NCI-H774 (cell line): ENCODE data around the gene KCND2.

Experiments used
- DNase-seq: peaks from one replicate; lab custom pipeline; 2025; lab: John Stamatoyannopoulos, UW

KCND2 gene

DNA sequence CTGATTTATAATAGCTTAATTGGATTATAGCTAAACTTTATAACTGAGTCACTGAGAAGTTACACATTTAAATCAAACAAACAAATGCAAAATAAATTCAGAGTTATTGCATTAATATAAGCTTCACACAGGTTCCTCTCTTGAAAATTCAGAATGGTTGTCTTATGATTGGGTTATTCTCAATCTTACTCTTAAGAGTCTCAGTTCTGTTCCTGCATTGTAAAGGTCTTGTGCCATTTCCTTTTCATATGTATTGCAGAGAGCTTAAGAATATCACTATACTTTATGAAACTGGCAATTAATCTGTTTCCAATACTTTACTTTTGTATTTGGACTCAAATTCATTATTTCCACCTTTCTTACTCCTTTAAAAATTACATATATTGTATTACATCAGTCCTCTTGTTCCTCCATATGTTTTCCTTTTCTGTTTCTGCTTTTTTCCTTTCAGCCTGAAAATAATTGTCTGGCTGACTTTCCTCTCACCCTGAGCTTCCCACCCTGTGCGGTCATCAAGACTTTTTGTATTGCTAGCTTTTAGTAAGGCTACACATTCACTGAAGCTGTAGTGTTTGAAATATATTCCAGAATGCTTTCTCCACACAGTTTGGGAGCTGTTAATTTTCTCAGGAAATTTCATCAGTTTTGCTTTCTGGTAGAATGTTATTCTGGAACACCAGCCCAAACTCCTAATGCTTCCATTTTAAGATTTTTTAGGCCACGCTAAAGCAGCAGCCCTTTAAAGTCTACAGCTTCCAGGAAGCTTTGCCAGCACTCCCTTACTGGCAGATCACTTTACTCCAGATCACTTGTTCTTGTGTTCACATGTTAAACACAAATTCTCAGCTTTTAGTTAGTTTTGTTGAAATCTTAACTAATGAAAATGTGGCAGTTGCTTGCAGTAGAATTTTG is 139.4 kb downstream of the KCND2 start:
- no peak for DNase-seq

DNA sequence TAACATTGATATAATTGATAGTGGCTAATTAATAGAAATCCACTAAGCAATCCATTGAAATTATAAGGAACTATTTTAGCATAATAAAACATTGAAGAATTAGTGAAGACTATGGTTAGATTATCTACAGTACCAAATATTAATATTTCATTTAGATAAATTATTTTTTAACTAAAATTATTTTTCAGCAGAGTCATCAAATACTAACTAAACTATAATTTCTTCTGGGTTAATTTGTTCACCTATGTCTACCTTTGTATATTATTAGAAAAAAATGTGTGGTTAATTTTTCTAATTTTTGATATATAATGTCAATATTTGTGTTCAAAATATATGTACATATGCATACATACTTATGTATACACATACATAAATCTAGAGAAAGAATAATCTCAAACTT is 140.2 kb downstream of the KCND2 start:
- no peak for DNase-seq

DNA sequence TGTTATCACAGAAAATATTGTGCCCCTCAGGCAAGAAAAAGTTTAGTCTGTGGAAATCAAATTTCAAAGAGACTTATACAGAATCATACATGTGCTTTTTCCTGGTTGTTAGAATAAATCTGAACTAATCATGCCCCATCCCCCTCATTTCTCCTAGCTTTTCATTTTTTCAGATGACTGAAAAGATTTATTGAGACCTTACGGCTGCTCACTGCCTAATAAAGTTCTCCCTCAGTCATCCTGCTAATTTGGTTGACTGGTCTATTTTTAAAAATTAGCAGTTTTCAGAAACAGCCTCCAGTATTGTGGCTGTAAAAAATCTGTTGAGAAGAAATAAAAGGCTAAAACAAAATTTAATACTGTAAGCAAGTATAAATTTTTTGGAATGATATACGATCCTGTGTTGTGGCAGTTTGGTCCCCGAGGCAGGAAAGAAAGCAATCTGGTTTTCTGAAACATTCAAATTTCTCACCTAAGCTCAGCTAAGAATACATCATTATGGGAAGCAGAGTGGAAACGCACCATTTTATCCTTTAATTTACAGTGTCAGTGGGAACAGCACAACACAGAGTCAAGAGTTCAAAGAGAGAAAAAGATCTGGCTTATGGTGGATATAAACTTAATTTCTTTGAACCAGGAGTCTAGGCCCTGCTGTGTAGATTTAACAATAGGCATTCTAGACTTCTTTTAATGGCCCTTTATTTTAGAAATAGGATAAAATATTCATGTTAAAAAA is 144.4 kb downstream of the KCND2 start:
- DNase-seq: no peak

DNA sequence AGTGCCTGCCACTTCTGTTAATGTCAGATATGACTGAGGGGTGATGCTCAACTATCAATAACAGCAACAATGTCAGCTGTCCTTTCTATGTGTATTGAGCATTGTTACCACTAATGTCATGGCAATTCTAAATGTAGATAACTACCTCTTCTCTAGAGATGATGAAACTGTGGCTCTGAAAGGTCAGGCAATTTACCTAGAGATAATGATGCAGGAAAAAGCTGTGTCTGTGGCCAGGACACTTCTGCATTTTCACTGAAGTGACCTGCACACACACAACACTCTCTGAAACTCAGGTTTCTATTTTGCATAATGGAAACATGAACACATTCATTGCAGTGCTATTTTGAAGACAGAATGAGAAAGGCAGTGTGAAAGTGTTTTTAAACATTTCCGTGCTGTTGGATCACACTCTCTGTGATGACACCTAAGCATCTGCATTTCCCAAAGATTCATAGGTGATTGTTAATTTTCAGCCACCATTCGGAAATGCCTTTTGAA is 148.2 kb downstream of the KCND2 start:
- no peak for DNase-seq

GRCh38 chr7:120431016-120431415 is 158.0 kb downstream of the KCND2 start:
- DNase-seq: no peak

DNA sequence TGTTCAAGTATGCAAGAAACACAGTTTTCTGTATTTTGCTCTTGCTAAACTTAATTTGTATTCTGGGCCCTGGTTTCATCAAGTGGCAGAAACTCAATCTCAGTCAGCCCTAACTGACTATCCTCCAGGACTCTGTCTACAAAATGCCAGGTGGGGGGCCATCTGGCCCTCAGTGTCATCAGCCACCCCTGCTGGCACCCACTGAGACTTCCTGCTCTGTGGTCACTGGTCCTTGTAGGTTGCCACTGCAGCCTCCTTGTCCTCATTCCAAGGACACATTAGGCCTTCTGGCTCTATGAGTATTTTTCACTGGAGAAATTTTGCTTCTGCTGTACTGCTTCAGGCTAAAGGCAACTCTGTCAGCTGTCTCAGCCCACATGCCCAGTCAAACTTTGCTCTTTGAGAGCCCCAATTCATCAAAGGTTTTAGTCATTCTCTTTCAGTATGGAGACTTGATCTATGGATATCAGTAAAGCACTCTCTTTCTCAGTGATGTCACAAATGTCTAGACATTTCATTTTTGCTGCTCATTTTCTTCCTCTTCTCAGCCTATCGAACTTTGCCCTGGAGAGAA is 163.6 kb downstream of the KCND2 start:
- no peak for DNase-seq

- DNase-seq: no peak
Measured at GRCh38 chr7:120441850-120442249, 168.9 kb downstream of the KCND2 start.

DNA sequence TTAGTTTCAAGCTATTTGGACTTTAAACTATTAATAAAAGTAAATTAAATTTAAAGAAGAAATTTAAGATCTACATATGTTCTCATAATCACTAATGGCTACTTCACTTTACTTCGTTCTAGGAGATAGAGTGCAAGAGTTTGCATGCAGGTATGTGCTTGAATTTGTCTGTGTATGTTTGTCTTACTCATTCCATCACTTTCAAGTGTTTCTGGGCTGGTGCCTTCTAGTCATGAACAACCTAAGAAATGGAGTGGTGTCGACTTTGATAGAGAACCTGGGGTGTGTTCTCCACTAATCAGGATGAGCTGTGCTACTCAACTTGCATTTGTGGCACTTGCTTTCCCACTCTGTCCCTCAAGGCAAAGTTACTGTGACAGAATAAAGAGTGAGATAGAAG is 169.9 kb downstream of the KCND2 start:
- DNase-seq: no peak

- DNase-seq: no peak
Measured at GRCh38 chr7:120444650-120445049, 171.7 kb downstream of the KCND2 start.

- DNase-seq: no peak
Measured at GRCh38 chr7:120445276-120445675, 172.3 kb downstream of the KCND2 start.

GRCh38 chr7:120452665-120453064 is 179.7 kb downstream of the KCND2 start:
- no peak for DNase-seq

- DNase-seq: no peak
Measured at GRCh38 chr7:120456699-120457098, 183.7 kb downstream of the KCND2 start.

DNA sequence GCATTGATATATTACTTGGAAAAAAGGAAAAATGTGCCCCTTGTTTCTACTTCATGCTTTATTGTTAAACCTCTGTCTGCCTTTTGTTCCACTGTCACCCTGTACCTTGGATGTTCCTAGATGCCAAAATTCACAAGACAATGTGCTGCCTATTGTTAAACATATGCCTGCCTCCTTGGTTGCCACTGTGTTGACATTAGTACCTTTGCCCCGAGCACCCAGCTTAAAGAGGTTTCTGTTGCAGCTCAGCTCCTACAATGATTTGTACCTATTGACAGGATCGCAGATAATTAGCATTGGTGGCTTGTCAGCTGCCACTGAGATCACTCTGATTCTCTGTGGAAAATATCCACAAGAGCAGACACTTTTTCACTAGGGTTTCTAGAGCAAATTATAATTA is 188.0 kb downstream of the KCND2 start:
- DNase-seq: no peak

DNA sequence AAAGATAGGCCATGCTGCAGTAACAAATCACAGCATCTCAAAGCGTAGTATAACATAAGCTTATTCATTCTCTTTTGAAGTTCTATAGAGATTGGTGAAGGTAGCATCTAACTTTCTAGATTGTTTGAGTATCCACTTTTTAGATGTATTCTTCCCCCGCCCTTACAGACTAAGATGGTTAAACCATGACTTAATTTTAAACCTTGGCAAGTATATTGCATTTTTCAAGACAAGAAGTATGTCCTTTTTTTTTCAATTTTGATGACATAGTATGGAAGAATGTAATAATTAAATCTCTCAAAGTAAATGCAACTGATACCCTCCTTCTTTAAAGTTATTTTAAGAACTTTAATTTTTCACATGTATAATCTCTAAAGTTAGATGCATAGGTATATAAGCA is 190.0 kb downstream of the KCND2 start:
- DNase-seq: no peak

DNA sequence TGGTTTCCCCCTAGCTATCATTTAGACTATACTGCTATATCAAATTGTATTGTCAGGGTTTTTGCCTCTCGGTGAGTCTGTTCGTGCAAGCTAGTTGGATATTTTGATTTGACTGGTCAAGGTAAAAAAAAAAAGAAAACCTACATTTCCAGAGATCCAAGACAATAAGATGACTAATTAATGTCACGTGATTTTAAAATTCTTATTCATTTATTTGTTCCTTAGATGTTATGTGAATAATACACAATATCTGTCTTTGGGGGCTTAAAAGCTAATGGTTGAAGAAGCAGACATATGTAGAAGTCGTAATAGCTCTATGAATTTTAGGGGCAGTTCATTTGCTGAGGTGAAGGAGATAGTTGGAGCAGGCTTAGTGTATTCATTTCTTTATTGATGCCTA is 191.1 kb downstream of the KCND2 start:
- no peak for DNase-seq

DNA sequence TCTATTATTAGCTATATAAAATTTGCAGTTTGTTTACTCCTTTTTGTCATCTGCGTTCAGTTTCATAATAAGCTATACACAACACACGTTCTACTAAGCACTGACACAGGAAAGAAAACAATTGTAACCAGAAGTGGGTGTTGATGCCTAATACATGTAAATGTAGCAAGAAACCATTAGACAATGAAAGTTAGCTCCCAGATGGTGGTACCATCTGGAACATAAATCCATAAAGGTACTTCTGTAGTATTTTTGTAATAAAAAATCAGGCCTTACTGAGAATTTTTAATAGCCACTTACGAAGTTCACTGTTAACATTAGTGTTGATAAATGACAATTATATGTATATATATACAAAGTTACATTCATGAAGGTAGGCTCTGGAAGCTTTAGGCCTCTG is 194.7 kb downstream of the KCND2 start:
- DNase-seq: no peak

GRCh38 chr7:120468611-120469010 is 195.6 kb downstream of the KCND2 start:
- DNase-seq: no peak

DNA sequence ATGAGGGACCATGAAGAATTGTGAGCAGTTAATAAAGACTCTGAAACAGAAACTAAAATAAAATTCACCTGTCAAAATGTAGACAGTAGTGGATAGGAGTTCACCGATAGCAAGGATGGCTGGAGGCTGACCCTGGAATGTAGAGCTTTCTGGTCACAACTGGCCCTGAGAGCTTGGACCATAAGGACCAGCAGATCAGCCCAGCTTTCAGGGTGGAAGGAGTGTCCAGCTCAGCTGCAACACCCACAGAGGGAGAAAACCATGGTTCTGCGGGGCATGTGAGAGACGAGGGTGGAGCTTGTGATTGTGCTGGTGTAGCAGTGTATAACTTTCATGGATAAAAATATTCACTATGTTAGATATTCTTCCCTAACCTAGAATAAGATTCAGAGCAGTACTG is 199.9 kb downstream of the KCND2 start:
- DNase-seq: no peak

GRCh38 chr7:120473352-120473751 is 200.4 kb downstream of the KCND2 start:
- DNase-seq: no peak

- DNase-seq: no peak
Measured at GRCh38 chr7:120475994-120476393, 203.0 kb downstream of the KCND2 start.

DNA sequence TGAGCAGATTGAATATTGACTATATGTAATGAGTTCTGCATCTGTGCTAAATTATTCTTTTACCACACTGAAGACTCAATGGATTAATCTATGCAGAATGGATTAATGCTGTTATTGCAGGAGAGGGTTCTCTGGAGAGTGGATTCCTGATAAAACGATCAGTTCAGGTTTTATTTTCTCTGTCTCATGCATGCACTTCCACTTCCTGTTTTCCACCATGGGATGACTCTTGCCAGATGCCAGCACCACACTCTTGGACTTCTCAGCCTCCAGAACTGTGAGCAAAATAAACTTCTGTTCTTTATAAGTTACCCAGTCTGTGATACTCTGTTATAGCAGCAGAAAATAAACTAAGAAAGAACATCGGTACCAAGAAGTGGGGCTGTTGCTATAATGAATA is 207.5 kb downstream of the KCND2 start:
- no peak for DNase-seq

DNA sequence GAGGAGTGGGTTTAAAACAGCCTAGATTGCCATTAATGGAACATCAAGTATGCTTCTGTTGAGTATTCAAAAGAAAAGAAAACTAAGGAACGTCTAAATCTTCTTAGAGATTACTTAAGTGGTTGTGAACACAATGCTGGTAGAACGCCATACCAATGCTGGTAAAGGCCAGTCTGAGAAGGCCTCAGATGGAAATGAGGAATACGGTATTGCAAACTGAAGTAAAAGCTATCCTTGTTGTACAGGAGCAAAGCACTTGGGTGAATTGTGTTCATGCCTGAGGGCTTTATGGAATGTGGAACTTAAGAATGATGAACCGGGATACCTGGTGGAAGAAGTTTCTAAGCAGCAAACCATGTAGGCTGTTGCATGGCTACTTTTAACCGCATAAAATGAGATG is 208.0 kb downstream of the KCND2 start:
- no peak for DNase-seq

GRCh38 chr7:120486164-120486563 is 213.2 kb downstream of the KCND2 start:
- no peak for DNase-seq
